GM19035 (cell line): ENCODE results near the gene SYTL5.
"Not testable (repeated sequence)": the region's sequence is repeated elsewhere in the genome, so short reads cannot be mapped to it uniquely, and the experiment has no call there.

ENCODE experiments used
- ATAC-seq: cut with Tn5 transposase; IDR thresholded peaks from one replicate; pipeline ENCODE4 v1.9.1; 2021; ENCODE audit not compliant: unreplicated experiment

SYTL5 gene

GRCh38 chrX:38006291-38006690 is at the start of gene SYTL5:
Gene SYTL5 (plus strand): TSS chrX:38006553. CDS start chrX:38033890, 27,337 bp downstream.
- ATAC-seq, result no peak

- ATAC-seq, result no peak
Measured at GRCh38 chrX:37958525-37959211, 47.7 kb upstream of the SYTL5 start.

GRCh38 chrX:37959212-37960021 is 46.9 kb upstream of the SYTL5 start:
- no peak for ATAC-seq

GRCh38 chrX:37961118-37961517 is 45.2 kb upstream of the SYTL5 start:
- no peak for ATAC-seq

GRCh38 chrX:37967714-37968113 is 38.6 kb upstream of the SYTL5 start:
- ATAC-seq, result no peak

DNA sequence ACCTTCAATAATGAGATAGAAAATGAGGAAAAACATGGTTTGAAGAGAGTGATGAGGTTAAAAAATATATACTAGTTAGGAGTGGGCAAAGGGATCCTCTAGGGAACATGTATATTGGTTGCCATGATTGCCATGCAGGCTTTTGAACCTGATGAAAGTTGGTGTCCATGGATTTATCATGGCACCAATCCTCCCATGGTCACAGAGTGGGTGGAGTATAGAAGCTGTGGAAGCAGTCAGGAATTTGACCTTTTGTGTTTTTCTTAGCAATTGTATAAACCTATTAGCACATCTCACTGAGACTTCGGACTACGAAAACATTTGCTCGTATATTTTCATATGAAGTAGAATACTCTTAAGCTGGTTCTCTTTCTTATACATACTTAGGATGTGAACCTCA is 30.9 kb upstream of the SYTL5 start:
- ATAC-seq, result no peak

GRCh38 chrX:37976153-37976552 is 30.2 kb upstream of the SYTL5 start:
- ATAC-seq, result no peak

DNA sequence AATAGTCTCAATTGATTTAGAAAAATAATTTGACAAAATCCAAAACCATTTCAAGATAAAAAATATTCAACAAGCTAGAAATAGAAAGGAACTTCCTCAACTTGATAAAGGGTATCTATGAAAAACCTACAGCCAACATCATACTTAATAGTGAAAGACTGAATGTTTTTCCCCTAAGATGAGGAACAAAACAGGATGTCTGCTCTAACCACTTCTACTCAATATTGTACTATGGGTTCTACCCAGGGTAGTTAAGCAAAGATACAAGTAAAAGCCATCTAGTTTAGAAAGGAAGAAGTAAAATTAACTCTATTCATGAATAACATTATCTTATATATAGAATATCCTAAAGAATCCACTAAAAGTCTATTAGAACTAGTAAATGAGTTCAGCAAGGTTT is 21.5 kb upstream of the SYTL5 start:
- ATAC-seq, result no peak

- no peak for ATAC-seq
Measured at GRCh38 chrX:37986893-37987292, 19.5 kb upstream of the SYTL5 start.

- ATAC-seq, result no peak
Measured at GRCh38 chrX:37989304-37989703, 17.0 kb upstream of the SYTL5 start.

DNA sequence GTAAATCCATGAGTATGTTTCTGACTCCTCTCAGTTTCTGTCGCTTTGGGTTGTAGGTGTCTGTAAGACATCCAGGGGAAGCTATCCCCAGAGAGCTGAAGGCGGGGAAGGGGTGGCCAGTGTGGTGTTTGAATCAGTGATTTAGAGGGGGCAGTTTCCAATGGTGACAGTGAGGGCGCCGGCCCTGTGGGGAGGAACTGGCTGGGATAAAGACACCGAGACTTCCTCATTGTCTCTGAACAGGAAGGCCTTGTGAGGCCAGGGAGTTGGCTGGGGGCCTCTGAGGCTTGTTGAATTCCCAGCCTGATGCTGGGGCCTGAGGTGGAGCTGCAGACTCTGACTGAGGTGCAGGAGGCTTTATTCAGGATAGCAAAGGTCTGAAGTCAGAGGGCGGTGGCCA is 15.1 kb upstream of the SYTL5 start:
- not testable (repeated sequence) for ATAC-seq

DNA sequence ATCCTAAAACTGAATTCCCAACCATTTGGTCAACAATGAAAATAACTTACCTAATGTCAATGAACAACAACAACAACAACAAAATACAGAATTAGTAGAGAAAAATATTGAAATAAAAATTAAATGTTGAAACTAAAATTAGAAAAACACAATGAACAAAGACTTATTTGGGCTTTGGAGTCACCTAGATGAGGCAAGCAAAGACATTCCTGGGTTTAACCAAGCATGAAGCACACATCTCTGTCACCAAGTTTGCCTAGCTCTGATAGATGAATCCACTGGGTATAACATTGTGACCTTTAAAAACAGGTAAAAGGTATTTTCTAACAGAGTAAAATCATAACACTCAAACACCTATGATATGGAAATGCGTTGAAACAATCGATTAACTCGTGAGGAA is 13.2 kb upstream of the SYTL5 start:
- no peak for ATAC-seq

GRCh38 chrX:37993837-37994619 is 12.3 kb upstream of the SYTL5 start:
- peak; percentile 92 for ATAC-seq

DNA sequence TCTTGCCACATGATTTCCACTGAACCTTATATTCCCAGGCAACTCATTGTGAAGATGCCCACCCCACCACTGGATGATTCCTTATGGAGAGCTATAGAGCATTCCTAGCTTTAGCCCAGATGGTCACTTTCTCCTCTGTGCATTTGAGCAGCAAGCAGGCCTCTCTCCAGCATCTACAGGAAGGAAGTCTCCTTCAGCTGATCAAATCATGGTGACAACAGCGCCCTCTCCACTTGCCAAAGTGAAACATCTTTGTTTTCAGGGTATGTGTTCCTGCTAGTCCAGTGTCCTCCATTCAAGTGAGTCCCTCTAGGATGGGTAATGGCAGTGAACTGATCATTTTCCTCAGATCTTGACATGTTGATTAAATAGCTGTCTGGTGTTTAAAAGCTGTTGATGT is 10.9 kb upstream of the SYTL5 start:
- ATAC-seq, result no peak

DNA sequence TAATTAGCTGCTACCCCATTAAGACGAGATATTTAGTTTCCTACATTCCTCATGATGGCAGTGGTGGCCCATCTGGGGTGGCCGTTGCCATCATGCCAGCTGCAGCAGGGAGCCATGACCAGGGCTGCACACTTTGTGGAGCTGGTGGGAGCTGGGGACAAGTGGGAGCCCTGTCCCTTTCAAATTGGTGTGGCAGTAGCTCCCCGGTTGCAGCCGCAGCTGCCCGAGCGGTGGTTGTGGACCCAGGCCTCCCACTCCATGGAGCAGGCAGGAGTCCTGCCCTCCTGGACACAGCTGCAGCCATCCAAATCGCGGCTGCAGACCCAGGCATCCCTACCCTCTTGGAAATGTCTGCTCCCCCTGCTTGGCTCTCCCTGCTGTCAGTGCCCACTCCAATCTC is 9.3 kb upstream of the SYTL5 start:
- ATAC-seq, result no peak

GRCh38 chrX:37998586-37999262 is 7.6 kb upstream of the SYTL5 start:
- ATAC-seq, result no peak

DNA sequence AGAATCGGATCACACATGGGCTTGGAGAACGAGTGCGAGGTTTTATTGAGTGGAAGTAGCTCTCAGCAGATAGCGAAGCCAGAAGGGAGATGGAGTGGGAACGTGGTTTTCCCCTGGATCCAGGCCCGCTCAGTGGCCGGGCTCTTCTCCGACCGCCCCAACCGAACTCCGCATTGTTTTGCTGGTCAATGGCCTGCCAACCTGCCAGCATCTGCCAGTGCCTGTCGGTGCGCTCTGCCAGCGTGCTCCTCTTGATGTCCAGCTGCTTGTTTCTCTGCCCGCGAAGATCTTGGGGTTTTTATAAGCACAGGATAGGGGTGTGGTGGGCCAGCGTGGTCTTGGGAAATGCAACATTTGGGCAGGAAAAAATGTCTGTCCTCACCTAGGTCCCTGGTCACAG is 5.6 kb upstream of the SYTL5 start:
- ATAC-seq, result no peak

DNA sequence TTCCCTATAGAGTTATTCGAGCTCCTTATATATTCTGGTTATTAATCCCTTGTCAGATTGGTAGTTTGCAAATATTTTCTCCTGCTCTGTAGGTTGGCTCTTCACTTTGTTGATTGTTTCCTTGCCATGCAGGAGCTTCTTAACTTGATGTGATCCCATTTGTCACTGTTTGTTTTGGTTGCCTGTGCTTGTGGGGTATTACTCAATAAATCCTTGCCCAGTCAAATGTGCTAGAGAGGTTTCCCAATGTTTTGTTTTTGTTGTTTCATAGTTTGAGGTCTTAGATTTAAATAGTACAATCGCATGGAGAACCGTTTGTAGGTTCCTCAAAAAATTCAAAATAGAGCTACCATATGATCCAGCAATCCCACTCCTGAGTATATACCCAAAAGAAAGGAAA is 2.3 kb upstream of the SYTL5 start:
- ATAC-seq, result no peak

DNA sequence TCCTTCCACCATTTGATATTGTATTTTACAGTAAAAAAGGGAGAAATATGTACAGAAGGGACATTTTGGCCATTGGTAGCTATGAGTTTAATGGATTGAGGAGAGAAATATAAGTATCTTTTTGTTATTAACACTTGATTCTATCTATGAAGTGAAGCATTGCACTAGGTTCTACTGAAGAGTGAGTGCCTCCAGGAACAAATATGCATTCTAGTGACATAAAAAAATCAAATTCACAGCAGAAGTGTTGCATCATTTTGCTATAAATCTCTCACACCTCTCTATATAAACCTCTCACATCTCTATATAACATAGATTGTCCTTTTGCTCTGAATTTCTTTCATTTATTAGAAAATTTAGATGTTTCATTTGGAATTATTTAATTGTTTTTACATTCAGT is 425 bp downstream of the SYTL5 start:
- ATAC-seq, result no peak

DNA sequence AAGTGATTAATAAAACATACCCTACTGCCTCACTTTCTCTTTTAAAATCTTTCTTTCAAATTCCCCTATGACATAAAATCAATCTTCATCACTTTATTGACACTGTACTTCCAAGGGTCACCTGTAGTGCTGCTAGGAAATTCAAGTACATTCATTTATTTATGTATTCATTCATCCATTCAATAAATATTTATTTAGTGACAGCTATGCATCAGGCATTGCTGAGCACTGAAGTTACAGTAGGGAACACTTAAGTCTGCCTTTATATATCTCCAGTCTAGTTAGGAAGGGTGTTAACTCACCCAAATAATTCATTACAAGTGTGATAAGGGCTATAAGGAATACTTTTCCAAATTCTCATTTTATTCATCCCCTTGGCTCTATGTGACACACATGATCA is 2.3 kb downstream of the SYTL5 start:
- ATAC-seq, result no peak

DNA sequence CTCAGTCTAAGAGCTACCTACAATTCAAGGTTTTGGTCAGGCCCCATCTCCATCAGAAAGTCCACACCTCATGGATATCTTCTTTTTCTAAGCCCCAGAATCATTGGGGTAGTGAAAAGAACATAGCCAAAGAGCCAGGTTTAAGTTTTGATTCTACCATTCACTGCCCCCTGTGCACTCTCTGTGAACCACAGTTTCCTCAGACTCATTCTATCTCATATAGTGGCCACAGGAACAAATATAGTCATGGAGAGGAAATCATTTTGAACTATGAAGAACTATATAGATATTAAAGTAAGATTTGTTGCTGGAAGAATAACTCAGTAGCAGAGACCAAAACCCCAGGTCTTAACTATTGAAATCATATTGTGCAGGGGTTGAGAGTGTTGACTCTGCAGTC is 3.3 kb downstream of the SYTL5 start:
- no peak for ATAC-seq
